ENCODE measurements around the gene DPP10. TPM values are rescaled to one million over a fixed set of nuclear protein-coding genes. Genes with fewer than 3 reads are reported as not detected.

The DPP10 gene
- total RNA-seq, 1 experiment from 2014 or later, result not detected

DNA sequence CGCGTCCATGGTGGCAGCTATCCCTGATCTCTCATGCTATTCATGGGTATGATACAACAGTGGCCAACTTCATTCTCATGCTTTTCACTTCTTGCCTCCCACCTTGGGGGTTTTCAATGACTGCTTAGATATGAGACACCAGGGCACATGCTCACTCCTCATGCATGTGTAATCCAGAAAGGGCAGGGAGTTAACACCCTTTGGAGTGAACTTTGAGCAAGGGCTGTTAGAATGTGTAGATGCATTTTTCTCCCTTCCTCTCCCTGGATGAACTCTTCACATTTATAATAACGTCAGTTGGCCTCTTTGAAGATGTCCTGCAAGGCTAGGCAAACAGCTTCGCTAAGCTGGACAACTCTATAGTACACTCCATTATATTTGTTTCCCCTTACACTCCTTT is 56.7 kb downstream of the DPP10 start:
- POLR2A ChIA-PET (ENCODE audit: unreplicated experiment), result no interaction called here
- ATAC-seq, result no peak
- TF ChIP-seq, protein P1, sequence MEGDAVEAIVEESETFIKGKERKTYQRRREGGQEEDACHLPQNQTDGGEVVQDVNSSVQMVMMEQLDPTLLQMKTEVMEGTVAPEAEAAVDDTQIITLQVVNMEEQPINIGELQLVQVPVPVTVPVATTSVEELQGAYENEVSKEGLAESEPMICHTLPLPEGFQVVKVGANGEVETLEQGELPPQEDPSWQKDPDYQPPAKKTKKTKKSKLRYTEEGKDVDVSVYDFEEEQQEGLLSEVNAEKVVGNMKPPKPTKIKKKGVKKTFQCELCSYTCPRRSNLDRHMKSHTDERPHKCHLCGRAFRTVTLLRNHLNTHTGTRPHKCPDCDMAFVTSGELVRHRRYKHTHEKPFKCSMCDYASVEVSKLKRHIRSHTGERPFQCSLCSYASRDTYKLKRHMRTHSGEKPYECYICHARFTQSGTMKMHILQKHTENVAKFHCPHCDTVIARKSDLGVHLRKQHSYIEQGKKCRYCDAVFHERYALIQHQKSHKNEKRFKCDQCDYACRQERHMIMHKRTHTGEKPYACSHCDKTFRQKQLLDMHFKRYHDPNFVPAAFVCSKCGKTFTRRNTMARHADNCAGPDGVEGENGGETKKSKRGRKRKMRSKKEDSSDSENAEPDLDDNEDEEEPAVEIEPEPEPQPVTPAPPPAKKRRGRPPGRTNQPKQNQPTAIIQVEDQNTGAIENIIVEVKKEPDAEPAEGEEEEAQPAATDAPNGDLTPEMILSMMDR (conservative IDR thresholded peaks at IDR 0.05; ENCODE audit: low read depth, low read length), result no peak
- no peak for TF ChIP-seq EZH2phosphoT487 (IDR thresholded peaks at IDR 0.05; ENCODE audit: borderline replicate concordance, low read length)
- no peak for TF ChIP-seq EZH2 (IDR thresholded peaks at IDR 0.05; ENCODE audit: low read length, unreplicated experiment)

GRCh38 chr2:114507744-114508143 is 65.3 kb downstream of the DPP10 start:
- Histone ChIP-seq H3K9me2 (replicated peaks; ENCODE audit: low read length) (no peaks in the 10 kb centered on the region), H4K20me1 (ENCODE audit: low read length) (no peaks in the 10 kb centered on the region), H3K27ac (ENCODE audit: low read length) (no peak overlapping the region), H3K27me3 (ENCODE audit: low read length) (no peaks in the 10 kb centered on the region), H3K4me3 (ENCODE audit: low read length) (no peak overlapping the region), H3K4me2 (ENCODE audit: low read length) (no peak overlapping the region), H3K79me2 (ENCODE audit: low read length) (no peaks in the 10 kb centered on the region), H3K36me3 (ENCODE audit: low read depth, low read length) (no peaks in the 10 kb centered on the region), H3K9ac (ENCODE audit: low read length) (no peak overlapping the region), H3K4me1 (ENCODE audit: insufficient read depth, low read length) (no peaks in the 10 kb centered on the region), H3F3A (ENCODE audit: low read length, unreplicated experiment) (no peaks in the 10 kb centered on the region), H3K9me3 (ENCODE audit: low read length) (no peaks in the 10 kb centered on the region), H2AFZ (ENCODE audit: low read length) (no peak overlapping the region)
- ChIA-PET POLR2A (ENCODE audit: unreplicated experiment) (no interaction called here), CTCF (no interaction called here)
- intact Hi-C loops (cut with micrococcal nuclease), result no loop called here
- ATAC-seq, result no peak
- no TSS peak for BruUV-seq (replicated peaks)
- no peak for DNase-seq
- no peak for TF ChIP-seq EZH2 (IDR thresholded peaks at IDR 0.05; ENCODE audit: low read length, unreplicated experiment)
- no peak for TF ChIP-seq EZH2phosphoT487 (IDR thresholded peaks at IDR 0.05; ENCODE audit: borderline replicate concordance, low read length)
- TF ChIP-seq, protein P1 (conservative IDR thresholded peaks at IDR 0.05; ENCODE audit: low read depth, low read length), result no peak

More for the DNA sequence above, 56.7 kb downstream of the DPP10 start:
- intact Hi-C loops (cut with micrococcal nuclease), result no loop called here
- Histone ChIP-seq H3K9me2 (replicated peaks; ENCODE audit: low read length) (no peaks in the 10 kb centered on the region), H4K20me1 (ENCODE audit: low read length) (no peaks in the 10 kb centered on the region), H2AFZ (ENCODE audit: low read length) (no peak overlapping the region), H3F3A (ENCODE audit: low read length, unreplicated experiment) (no peaks in the 10 kb centered on the region), H3K4me1 (ENCODE audit: insufficient read depth, low read length) (no peaks in the 10 kb centered on the region), H3K4me2 (ENCODE audit: low read length) (no peak overlapping the region), H3K4me3 (ENCODE audit: low read length) (no peak overlapping the region), H3K27ac (ENCODE audit: low read length) (no peak overlapping the region), H3K36me3 (ENCODE audit: low read depth, low read length) (no peaks in the 10 kb centered on the region), H3K9me3 (ENCODE audit: low read length) (no peaks in the 10 kb centered on the region), H3K9ac (ENCODE audit: low read length) (no peak overlapping the region), H3K27me3 (ENCODE audit: low read length) (no peaks in the 10 kb centered on the region), H3K79me2 (ENCODE audit: low read length) (no peaks in the 10 kb centered on the region)
- DNase-seq, result no peak
- no TSS peak for BruUV-seq (replicated peaks)
- CTCF ChIA-PET, result no interaction called here

DNA sequence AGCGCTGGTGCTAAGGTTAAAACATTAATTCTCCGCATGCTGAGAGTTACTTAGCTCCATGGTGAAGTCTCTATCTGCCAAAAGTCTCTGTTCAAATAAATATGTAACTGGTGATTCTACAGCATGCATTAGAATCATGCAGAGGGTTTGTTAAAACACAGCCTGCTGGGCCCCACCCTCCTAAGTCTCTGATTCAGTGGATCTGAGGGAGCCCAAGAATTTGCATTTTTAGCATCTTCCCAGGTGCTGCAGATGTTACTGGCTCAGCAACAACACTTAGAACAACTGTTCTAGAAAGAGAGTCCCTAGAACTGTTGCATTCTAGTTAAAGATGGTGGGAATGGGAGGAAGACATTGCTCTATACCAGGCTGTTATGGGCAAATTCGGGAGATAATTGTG is 73.4 kb downstream of the DPP10 start:
- POLR2A ChIA-PET (ENCODE audit: unreplicated experiment), result no interaction called here
- Histone ChIP-seq H3K36me3 (ENCODE audit: low read depth, low read length) (no peaks in the 10 kb centered on the region), H3K9me2 (replicated peaks; ENCODE audit: low read length) (no peaks in the 10 kb centered on the region), H3K4me2 (ENCODE audit: low read length) (no peak overlapping the region), H2AFZ (ENCODE audit: low read length) (no peak overlapping the region), H3F3A (ENCODE audit: low read length, unreplicated experiment) (no peaks in the 10 kb centered on the region), H3K4me3 (ENCODE audit: low read length) (no peak overlapping the region), H3K27ac (ENCODE audit: low read length) (no peak overlapping the region), H3K9ac (ENCODE audit: low read length) (no peak overlapping the region), H3K27me3 (ENCODE audit: low read length) (no peaks in the 10 kb centered on the region), H3K9me3 (ENCODE audit: low read length) (no peaks in the 10 kb centered on the region), H4K20me1 (ENCODE audit: low read length) (no peaks in the 10 kb centered on the region), H3K79me2 (ENCODE audit: low read length) (no peaks in the 10 kb centered on the region), H3K4me1 (ENCODE audit: insufficient read depth, low read length) (no peaks in the 10 kb centered on the region)
- intact Hi-C loops (cut with micrococcal nuclease), result no loop called here
- DNase-seq (no peak), ATAC-seq (no peak)
- CTCF ChIA-PET, result no interaction called here
- no TSS peak for BruUV-seq (replicated peaks)
- no peak for TF ChIP-seq EZH2 (IDR thresholded peaks at IDR 0.05; ENCODE audit: low read length, unreplicated experiment)

Measured in PC-3 (cell line).